IMR-90 (cell line): ENCODE results near the gene MMP23B. TPM values are rescaled to one million over a fixed set of nuclear protein-coding genes. Genes with fewer than 3 reads are reported as not detected.

Experiments used
- ATAC-seq: fragments of 200-7000 bp; cut with Tn5 transposase; 2 replicates; pipeline ENCODE4 v1.9.1; 2020; ENCODE audit warnings: low read depth, mild to moderate bottlenecking, moderate library complexity
- BruUV-seq: library from RNA; stranded (reverse); fragments of 400-500 nt; replicated peaks from 2 replicates; lab custom pipeline; 2021; lab: Mats Ljungman, UMichigan
- CTCF ChIA-PET: fragments of 300-600 bp; formaldehyde crosslinking; extraction: SDS; loops from one replicate; lab custom pipeline; 2021; ENCODE audit warnings: antibody characterized with exemption; lab: Yijun Ruan, JAX
- POLR2A ChIA-PET: fragments of 300-600 bp; sonication (Branson Sonifier 250); formaldehyde crosslinking; loops from one replicate; lab custom pipeline; 2022; ENCODE audit warnings: antibody characterized with exemption; ENCODE audit not compliant: unreplicated experiment; lab: Charles Lee
- DNase-seq: peaks from one replicate; pipeline ENCODE4 v3.0.0; 2013
- H2AFZ ChIP-seq: replicated peaks from 2 replicates; pipeline ENCODE3; 2013; ENCODE audit warnings: low read length, mild to moderate bottlenecking; ENCODE audit not compliant: poor library complexity
- H2AK5ac ChIP-seq: 2 replicates; pipeline ENCODE4 v1.6.1; 2013; ENCODE audit warnings: low read depth, low read length, inconsistent platforms
- H2AK9ac ChIP-seq: replicated peaks from 2 replicates; pipeline ENCODE3; 2013; ENCODE audit warnings: mild to moderate bottlenecking, low read depth, low read length, moderate library complexity; ENCODE audit not compliant: poor library complexity
- H2BK120ac ChIP-seq: 2 replicates; pipeline ENCODE4 v1.6.1; 2013; ENCODE audit warnings: low read depth, low read length, inconsistent platforms
- H2BK15ac ChIP-seq: 3 replicates; pipeline ENCODE4 v1.6.1; 2013; ENCODE audit warnings: low read depth, low read length, inconsistent platforms
- H2BK20ac ChIP-seq: 2 replicates; pipeline ENCODE4 v1.6.1; 2013; ENCODE audit warnings: low read depth, mild to moderate bottlenecking, inconsistent platforms, low read length, moderate library complexity
- H2BK5ac ChIP-seq: 2 replicates; pipeline ENCODE4 v1.6.1; 2013; ENCODE audit warnings: mild to moderate bottlenecking, low read depth, low read length, inconsistent platforms; ENCODE audit not compliant: poor library complexity, severe bottlenecking
- H3K14ac ChIP-seq: replicated peaks from 2 replicates; pipeline ENCODE4 v1.6.1; 2013; ENCODE audit warnings: low read depth, low read length, inconsistent platforms
- H3K18ac ChIP-seq: 2 replicates; pipeline ENCODE4 v1.6.1; 2013; ENCODE audit warnings: low read depth, low read length, control low read depth
- H3K23ac ChIP-seq: 2 replicates; pipeline ENCODE4 v1.6.1; 2013; ENCODE audit warnings: low read depth, low read length, inconsistent platforms
- H3K27ac ChIP-seq: 2 replicates; pipeline ENCODE4 v1.5.1; 2013; ENCODE audit warnings: mild to moderate bottlenecking, control low read depth, low read length; ENCODE audit not compliant: insufficient read depth
- H3K27me3 ChIP-seq: 2 replicates; pipeline ENCODE4 v1.6.1; 2013; ENCODE audit warnings: low read length; ENCODE audit not compliant: control insufficient read depth, insufficient read depth
- H3K36me3 ChIP-seq: 2 replicates; pipeline ENCODE4 v1.6.1; 2013; ENCODE audit warnings: low read length, mixed read lengths; ENCODE audit not compliant: control insufficient read depth, insufficient read depth
- H3K4ac ChIP-seq: 2 replicates; pipeline ENCODE4 v1.6.1; 2013; ENCODE audit warnings: low read depth, low read length, inconsistent platforms
- H3K4me1 ChIP-seq: 2 replicates; pipeline ENCODE4 v1.6.1; 2013; ENCODE audit warnings: low read length, mixed read lengths; ENCODE audit not compliant: control insufficient read depth, insufficient read depth
- H3K4me2 ChIP-seq: 2 replicates; pipeline ENCODE4 v1.6.1; 2013; ENCODE audit warnings: low read depth, mild to moderate bottlenecking, control low read depth, low read length, moderate library complexity
- H3K4me3 ChIP-seq: 2 replicates; pipeline ENCODE4 v1.5.1; 2013; ENCODE audit warnings: low read depth, mild to moderate bottlenecking, control low read depth, low read length, moderate library complexity; ENCODE audit not compliant: insufficient read depth
- H3K56ac ChIP-seq: 2 replicates; pipeline ENCODE4 v1.6.1; 2013; ENCODE audit warnings: low read length, inconsistent platforms; ENCODE audit not compliant: insufficient read depth; ENCODE audit errors: extremely low read depth
- H3K79me1 ChIP-seq, 2 experiments: 2 replicates each; pipeline ENCODE4 v1.6.1; 2013; ENCODE audit warnings: low read length in 2 of 2, inconsistent platforms in 1 of 2, low read depth in 1 of 2
- H3K9ac ChIP-seq: 2 replicates; pipeline ENCODE4 v1.6.1; 2013; ENCODE audit warnings: low read depth, low read length, control low read depth
- H3K9me1 ChIP-seq: 2 replicates; pipeline ENCODE4 v1.6.1; 2013; ENCODE audit warnings: low read length, inconsistent platforms; ENCODE audit not compliant: insufficient read depth
- H3K9me3 ChIP-seq: 2 replicates; pipeline ENCODE4 v1.6.1; 2013; ENCODE audit warnings: low read length; ENCODE audit not compliant: control insufficient read depth, insufficient read depth
- H4K20me1 ChIP-seq: 2 replicates; pipeline ENCODE4 v1.6.1; 2013; ENCODE audit warnings: low read length, inconsistent platforms; ENCODE audit not compliant: insufficient read depth
- H4K5ac ChIP-seq: 2 replicates; pipeline ENCODE4 v1.6.1; 2013; ENCODE audit warnings: mild to moderate bottlenecking, low read depth, low read length, control low read depth
- H4K8ac ChIP-seq, 2 experiments: 2 replicates each; pipeline ENCODE4 v1.6.1; 2013; ENCODE audit warnings: low read depth in 2 of 2, low read length in 2 of 2, control low read depth in 1 of 2, inconsistent platforms in 1 of 2
- H4K91ac ChIP-seq: 2 replicates; pipeline ENCODE4 v1.6.1; 2013; ENCODE audit warnings: low read depth, low read length, inconsistent platforms; ENCODE audit not compliant: insufficient read depth
- BHLHE40 ChIP-seq: fragments of 150-350 bp; IDR thresholded peaks from 2 replicates; pipeline ENCODE4 v1.6.1; 2016; ENCODE audit warnings: mild to moderate bottlenecking, low read depth, low read length
- CEBPB ChIP-seq: IDR thresholded peaks from 2 replicates; pipeline ENCODE4 v1.6.1; 2012; ENCODE audit warnings: low read depth, low read length, improper control_type of control experiment
- CHD1 ChIP-seq: IDR thresholded peaks from 2 replicates; pipeline ENCODE4 v1.6.1; 2012; ENCODE audit warnings: low read depth, low read length, improper control_type of control experiment
- CTCF ChIP-seq: conservative IDR thresholded peaks from 2 replicates; pipeline ENCODE4 v1.5.1; 2012; ENCODE audit warnings: mild to moderate bottlenecking, low read depth, low read length, improper control_type of control experiment
- ELK1 ChIP-seq: fragments of 150-350 bp; IDR thresholded peaks from 2 replicates; pipeline ENCODE4 v1.6.1; 2016; ENCODE audit warnings: low read depth, mild to moderate bottlenecking, low read length, moderate library complexity, borderline replicate concordance
- FOS ChIP-seq: fragments of 150-350 bp; IDR thresholded peaks from 2 replicates; pipeline ENCODE4 v1.6.1; 2016; ENCODE audit warnings: low read depth, low read length
- MAFK ChIP-seq: IDR thresholded peaks from 2 replicates; pipeline ENCODE4 v1.6.1; 2012; ENCODE audit warnings: low read depth, low read length, improper control_type of control experiment
- MAZ ChIP-seq: IDR thresholded peaks from 2 replicates; pipeline ENCODE4 v1.6.1; 2012; ENCODE audit warnings: low read depth, mild to moderate bottlenecking, low read length, improper control_type of control experiment, moderate library complexity, borderline replicate concordance
- MXI1 ChIP-seq: IDR thresholded peaks from 2 replicates; pipeline ENCODE4 v1.6.1; 2012; ENCODE audit warnings: low read depth, mild to moderate bottlenecking, low read length, moderate library complexity, borderline replicate concordance
- NFE2L2 ChIP-seq: fragments of 150-350 bp; IDR thresholded peaks from 2 replicates; pipeline ENCODE4 v1.6.1; 2016; ENCODE audit warnings: low read depth, mild to moderate bottlenecking, low read length
- RAD21 ChIP-seq: IDR thresholded peaks from 2 replicates; pipeline ENCODE4 v1.6.1; 2012; ENCODE audit warnings: low read length, improper control_type of control experiment
- RCOR1 ChIP-seq: IDR thresholded peaks from 2 replicates; pipeline ENCODE4 v1.6.1; 2012; ENCODE audit warnings: mild to moderate bottlenecking, low read length, improper control_type of control experiment; ENCODE audit not compliant: insufficient replicate concordance
- USF2 ChIP-seq: fragments of 150-350 bp; IDR thresholded peaks from 2 replicates; pipeline ENCODE4 v1.6.1; 2017; ENCODE audit warnings: mild to moderate bottlenecking, antibody characterized with exemption, low read length, low read depth
- WGBS, 2 experiments: methylation state at CpG; one replicate each; pipeline versions ENCODE4 v1.1.5 to v1.1.7; 2013; ENCODE audit warnings: missing lambda C conversion rate in 2 of 2; ENCODE audit not compliant: insufficient read length in 1 of 2; ENCODE audit errors: extremely low coverage in 2 of 2; 5-methylcytosine and 5-hydroxymethylcytosine counted together
- dilution Hi-C: fragments of 300-500 bp; cut with HindIII; formaldehyde crosslinking; loops from one replicate; pipeline ENCODE4 v1.14.3; 2018; ENCODE audit warnings: low sequenced_read_pairs; ENCODE audit not compliant: unreplicated experiment
- in situ Hi-C: fragments of 300-500 bp; cut with MboI; formaldehyde crosslinking; loops from 3 replicates; pipeline ENCODE4 v1.14.3; 2019; ENCODE audit warnings: low sequenced_read_pairs, inconsistent platforms, mixed read lengths
- intact Hi-C: fragments of 100-400 bp; cut with micrococcal nuclease; formaldehyde crosslinking; loops from 2 replicates; pipeline ENCODE4 v1.10.0; 2022
- polyA plus RNA-seq, 3 experiments: library from polyadenylated mRNA; depleted of rRNA; stranded (reverse); fragments of >200 nt; gene quantifications; 2 replicates each; pipeline ENCODE4 v1.2.3, GENCODE V29; 2012; ENCODE audit warnings: low replicate concordance in 1 of 3
- total RNA-seq: library from RNA; depleted of rRNA; stranded (reverse); fragments of >200 nt; gene quantifications from 2 replicates; pipeline ENCODE4 v1.2.3, GENCODE V29; 2012

The MMP23B gene
- total and polyA plus RNA-seq, 2 of the 4 experiments (the other 2 are of a cell fraction), result 1.1 to 5.4 TPM

GRCh38 chr1:1603671-1604373 is 28.2 kb upstream of the MMP23B start:
- DNase-seq, result no peak
- H2AK9ac ChIP-seq, result no peak overlapping the region
- in situ Hi-C loops, result no loop called here

More at GRCh38 chr1:1603671-1604373, 28.2 kb upstream of the MMP23B start:
- Histone ChIP-seq H3K18ac (no peak overlapping the region), H4K8ac (no peak overlapping the region), H3K27ac (no peak overlapping the region), H3K27me3 (peaks cover 3% of the 10 kb centered on the region; the same call in 1 of the 2 replicates), H3K4me2 (no peak overlapping the region), H3K4me1 (peaks cover 5% of the 10 kb centered on the region; the same call in 1 of the 2 replicates), H2BK15ac (no peak overlapping the region), H3K9me1 (no peaks in the 10 kb centered on the region), H2BK120ac (no peak overlapping the region), H2BK20ac (no peak overlapping the region), H4K20me1 (no peaks in the 10 kb centered on the region), H2AFZ (no peak overlapping the region), H3K36me3 (no peaks in the 10 kb centered on the region), H3K9me3 (no peaks in the 10 kb centered on the region), H3K56ac (no peak overlapping the region), H2AK5ac (no peak overlapping the region), H3K9ac (no peak overlapping the region), H4K5ac (no peak overlapping the region), H3K4me3 (no peak overlapping the region), H3K79me1 (no peaks in the 10 kb centered on the region), H3K14ac (no peak overlapping the region), H2BK5ac (no peak overlapping the region), H3K4ac (no peak overlapping the region), H3K23ac (no peak overlapping the region), H4K91ac (no peak overlapping the region)
- ATAC-seq, result no peak
- intact Hi-C loops (no loop called here), dilution Hi-C loops (no loop called here)
- 75% methylated on average over 2 of the region's 13 CpGs; no CpG with 5 or more reads in 1 of the 2 experiments for WGBS, 2 experiments
- ChIA-PET CTCF (no interaction called here), POLR2A (no interaction called here)
- no TSS peak for BruUV-seq
- TF ChIP-seq MXI1 (no peak), CEBPB (no peak), FOS (no peak), RAD21 (no peak), CTCF (no peak), NFE2L2 (no peak), MAZ (no peak), CHD1 (no peak), ELK1 (no peak), MAFK (no peak), USF2 (no peak), BHLHE40 (no peak), RCOR1 (no peak)
